ENCODE results near the gene SLC27A2.

The SLC27A2 gene

GRCh38 chr15:50189633-50190032 is 7.6 kb downstream of the SLC27A2 start:
- H3K4me3 ChIP-seq (ENCODE audit: low read length), result no peak overlapping the region
- TF ChIP-seq, protein P1, sequence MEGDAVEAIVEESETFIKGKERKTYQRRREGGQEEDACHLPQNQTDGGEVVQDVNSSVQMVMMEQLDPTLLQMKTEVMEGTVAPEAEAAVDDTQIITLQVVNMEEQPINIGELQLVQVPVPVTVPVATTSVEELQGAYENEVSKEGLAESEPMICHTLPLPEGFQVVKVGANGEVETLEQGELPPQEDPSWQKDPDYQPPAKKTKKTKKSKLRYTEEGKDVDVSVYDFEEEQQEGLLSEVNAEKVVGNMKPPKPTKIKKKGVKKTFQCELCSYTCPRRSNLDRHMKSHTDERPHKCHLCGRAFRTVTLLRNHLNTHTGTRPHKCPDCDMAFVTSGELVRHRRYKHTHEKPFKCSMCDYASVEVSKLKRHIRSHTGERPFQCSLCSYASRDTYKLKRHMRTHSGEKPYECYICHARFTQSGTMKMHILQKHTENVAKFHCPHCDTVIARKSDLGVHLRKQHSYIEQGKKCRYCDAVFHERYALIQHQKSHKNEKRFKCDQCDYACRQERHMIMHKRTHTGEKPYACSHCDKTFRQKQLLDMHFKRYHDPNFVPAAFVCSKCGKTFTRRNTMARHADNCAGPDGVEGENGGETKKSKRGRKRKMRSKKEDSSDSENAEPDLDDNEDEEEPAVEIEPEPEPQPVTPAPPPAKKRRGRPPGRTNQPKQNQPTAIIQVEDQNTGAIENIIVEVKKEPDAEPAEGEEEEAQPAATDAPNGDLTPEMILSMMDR (IDR thresholded peaks at IDR 0.05; ENCODE audit: insufficient read depth, low read depth, low read length, missing control alignments), result no peak
- no peak for DNase-seq (ENCODE audit: low read depth)

- no peak for DNase-seq (ENCODE audit: low read depth)
- TF ChIP-seq, protein P1 (IDR thresholded peaks at IDR 0.05; ENCODE audit: insufficient read depth, low read depth, low read length, missing control alignments), result no peak
- no peak overlapping the region for H3K4me3 ChIP-seq (ENCODE audit: low read length)
Observed at GRCh38 chr15:50190166-50190570, 8.2 kb downstream of the SLC27A2 start.

DNA sequence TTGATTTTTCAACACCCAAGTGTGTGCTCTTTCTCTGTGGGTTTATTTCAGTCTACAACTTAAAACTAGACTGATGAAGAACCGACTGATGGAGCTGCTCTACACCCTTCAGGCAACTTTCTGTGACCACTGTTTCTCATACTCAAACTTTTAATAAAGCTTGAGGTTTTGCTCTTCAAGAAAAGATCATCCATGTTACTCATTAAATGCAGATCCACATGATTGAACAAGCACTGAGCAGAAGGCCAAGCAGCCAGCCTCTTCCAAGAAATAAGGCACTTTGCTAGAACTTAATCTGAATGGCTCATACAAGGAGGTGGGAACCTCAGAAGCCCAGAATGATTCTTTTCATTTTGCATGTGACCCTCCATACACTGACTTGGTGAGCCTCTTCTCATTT is 8.7 kb downstream of the SLC27A2 start:
- no peak for DNase-seq (ENCODE audit: low read depth)
- H3K4me3 ChIP-seq (ENCODE audit: low read length), result no peak overlapping the region
- TF ChIP-seq, protein P1 (IDR thresholded peaks at IDR 0.05; ENCODE audit: insufficient read depth, low read depth, low read length, missing control alignments), result no peak

GRCh38 chr15:50192164-50192563 is 10.2 kb downstream of the SLC27A2 start:
- TF ChIP-seq, protein P1 (IDR thresholded peaks at IDR 0.05; ENCODE audit: insufficient read depth, low read depth, low read length, missing control alignments), result no peak
- DNase-seq (ENCODE audit: low read depth), result no peak
- no peak overlapping the region for H3K4me3 ChIP-seq (ENCODE audit: low read length)

- TF ChIP-seq, protein P1 (IDR thresholded peaks at IDR 0.05; ENCODE audit: insufficient read depth, low read depth, low read length, missing control alignments), result no peak
- no peak overlapping the region for H3K4me3 ChIP-seq (ENCODE audit: low read length)
- DNase-seq (ENCODE audit: low read depth), result peak; percentile 86
Observed at GRCh38 chr15:50192926-50193620, 11.1 kb downstream of the SLC27A2 start.

- TF ChIP-seq, protein P1 (IDR thresholded peaks at IDR 0.05; ENCODE audit: insufficient read depth, low read depth, low read length, missing control alignments), result no peak
- no peak for DNase-seq (ENCODE audit: low read depth)
- no peak overlapping the region for H3K4me3 ChIP-seq (ENCODE audit: low read length)
Observed at GRCh38 chr15:50202003-50202402, 20.0 kb downstream of the SLC27A2 start.

GRCh38 chr15:50206020-50206419 is 24.0 kb downstream of the SLC27A2 start:
- no peak for DNase-seq (ENCODE audit: low read depth)
- TF ChIP-seq, protein P1 (IDR thresholded peaks at IDR 0.05; ENCODE audit: insufficient read depth, low read depth, low read length, missing control alignments), result no peak
- no peak overlapping the region for H3K4me3 ChIP-seq (ENCODE audit: low read length)
